HepG2 (cell line): ENCODE data around the gene NUBP2. TPM values are rescaled to one million over a fixed set of nuclear protein-coding genes. Genes with fewer than 3 reads are reported as not detected.

ENCODE experiments used
- AGO1 ChIP-seq: fragments of 200-400 bp; formaldehyde crosslinking; IDR thresholded peaks from 2 replicates; pipeline ENCODE4 v1.6.1; 2017; ENCODE audit warnings: mild to moderate bottlenecking, low read depth, low read length, moderate library complexity; ENCODE audit not compliant: poor library complexity, severe bottlenecking
- DMAP1 ChIP-seq: IDR thresholded peaks from 2 replicates; pipeline ENCODE4 v1.6.1; 2016
- DR1 ChIP-seq: sonication (generic); formaldehyde crosslinking; IDR thresholded peaks from 2 replicates; pipeline ENCODE4 v1.8.0; 2021; ENCODE audit warnings: mild to moderate bottlenecking, missing genetic modification reagents, inconsistent platforms
- FOXK1 ChIP-seq: sonication (generic); formaldehyde crosslinking; IDR thresholded peaks from 2 replicates; pipeline ENCODE4 v1.4.0; 2020; ENCODE audit warnings: low read depth, missing genetic modification reagents, borderline replicate concordance
- FOXM1 ChIP-seq: sonication (generic); formaldehyde crosslinking; IDR thresholded peaks from 2 replicates; pipeline ENCODE4 v1.5.0; 2020; ENCODE audit warnings: missing genetic modification reagents
- MAFG ChIP-seq: sonication (generic); formaldehyde crosslinking; IDR thresholded peaks from 2 replicates; pipeline ENCODE4 v1.5.1; 2020; ENCODE audit warnings: mild to moderate bottlenecking, missing genetic modification reagents
- PHF21A ChIP-seq: sonication (generic); formaldehyde crosslinking; IDR thresholded peaks from 2 replicates; pipeline ENCODE4 v1.5.0; 2020; ENCODE audit warnings: mild to moderate bottlenecking, missing genetic modification reagents
- SP4 ChIP-seq: sonication (generic); formaldehyde crosslinking; IDR thresholded peaks from 2 replicates; pipeline ENCODE4 v1.8.1; 2023; ENCODE audit warnings: mild to moderate bottlenecking, missing genetic modification reagents
- TBX2 ChIP-seq: sonication (generic); formaldehyde crosslinking; IDR thresholded peaks from 2 replicates; pipeline ENCODE4 v1.5.0; 2020; ENCODE audit warnings: missing genetic modification reagents, mild to moderate bottlenecking, borderline replicate concordance
- ZFX ChIP-seq: sonication (generic); formaldehyde crosslinking; IDR thresholded peaks from 2 replicates; pipeline ENCODE4 v1.4.0; 2020; ENCODE audit warnings: mild to moderate bottlenecking, low read depth, missing genetic modification reagents, moderate library complexity
- ZNF143 ChIP-seq: sonication (generic); formaldehyde crosslinking; IDR thresholded peaks from 2 replicates; pipeline ENCODE4 v1.4.0; 2020; ENCODE audit warnings: missing genetic modification reagents
- ZNF432 ChIP-seq: sonication (generic); formaldehyde crosslinking; IDR thresholded peaks from 2 replicates; pipeline ENCODE4 v1.5.0; 2020; ENCODE audit warnings: missing genetic modification reagents, mild to moderate bottlenecking, borderline replicate concordance
- ZNF547 ChIP-seq: sonication (generic); formaldehyde crosslinking; IDR thresholded peaks from 2 replicates; pipeline ENCODE4 v1.5.1; 2020; ENCODE audit warnings: mild to moderate bottlenecking, missing genetic modification reagents
- ZNF619 ChIP-seq: sonication (generic); formaldehyde crosslinking; IDR thresholded peaks from 2 replicates; pipeline ENCODE4 v1.4.0; 2020; ENCODE audit warnings: mild to moderate bottlenecking, missing genetic modification reagents
- ZNF749 ChIP-seq: sonication (generic); formaldehyde crosslinking; IDR thresholded peaks from 2 replicates; pipeline ENCODE4 v1.8.0; 2022; ENCODE audit warnings: mild to moderate bottlenecking, missing genetic modification reagents, moderate library complexity, borderline replicate concordance
- ZNF780A ChIP-seq: sonication (generic); formaldehyde crosslinking; IDR thresholded peaks from 2 replicates; pipeline ENCODE4 v1.8.0; 2022; ENCODE audit warnings: mild to moderate bottlenecking, missing genetic modification reagents, moderate library complexity
- polyA plus RNA-seq, 8 experiments: library from polyadenylated mRNA; depleted of rRNA in 3 of 8; stranded (reverse) in 7 of 8; unstranded in 1 of 8; fragments of >200 nt; fragmentation: Illumina TruSeq in 4 of 8; extraction: Trizol in 4 of 8; gene quantifications; 2 replicates each; pipeline versions ENCODE4 v1.2.1 to v1.2.3, GENCODE V29; 2011 to 2016; ENCODE audit warnings: low read depth in 4 of 8, missing spikeins in 1 of 8, mixed read lengths in 1 of 8; ENCODE audit not compliant: insufficient read depth in 1 of 8
- total RNA-seq, 5 experiments: library from RNA; depleted of rRNA; stranded (reverse); fragments of >200 nt; fragmentation: Illumina TruSeq; extraction: Trizol; gene quantifications; 2 replicates each; pipeline ENCODE4 v1.2.3, GENCODE V29; 2016; ENCODE audit warnings: low read depth in 1 of 5
- TF ChIP-seq, protein P1 (sequence below): sonication (generic); formaldehyde crosslinking; IDR thresholded peaks from 2 replicates; pipeline ENCODE4 v1.4.0; 2020; ENCODE audit warnings: missing genetic modification reagents
- TF ChIP-seq, protein P2 (sequence below): sonication (generic); formaldehyde crosslinking; IDR thresholded peaks from 2 replicates; pipeline ENCODE4 v1.4.0; 2020; ENCODE audit warnings: missing genetic modification reagents
- TF ChIP-seq, protein P3 (sequence below): IDR thresholded peaks from 2 replicates; pipeline ENCODE4 v1.6.1; 2012; ENCODE audit warnings: inconsistent platforms
- TF ChIP-seq, protein P4 (sequence below): sonication (generic); formaldehyde crosslinking; IDR thresholded peaks from 2 replicates; pipeline ENCODE4 v1.9.0; 2022; ENCODE audit warnings: missing genetic modification reagents, mild to moderate bottlenecking, borderline replicate concordance
- TF ChIP-seq, protein P5 (sequence below): sonication (generic); formaldehyde crosslinking; IDR thresholded peaks from 2 replicates; pipeline ENCODE4 v1.4.0; 2020; ENCODE audit warnings: missing genetic modification reagents, borderline replicate concordance

NUBP2 gene
- total and polyA plus RNA-seq, 2 of the 13 experiments (the other 11 are each of a cell fraction or from before 2014, with no cell fraction given) = 25.7 to 61.5 TPM

DNA sequence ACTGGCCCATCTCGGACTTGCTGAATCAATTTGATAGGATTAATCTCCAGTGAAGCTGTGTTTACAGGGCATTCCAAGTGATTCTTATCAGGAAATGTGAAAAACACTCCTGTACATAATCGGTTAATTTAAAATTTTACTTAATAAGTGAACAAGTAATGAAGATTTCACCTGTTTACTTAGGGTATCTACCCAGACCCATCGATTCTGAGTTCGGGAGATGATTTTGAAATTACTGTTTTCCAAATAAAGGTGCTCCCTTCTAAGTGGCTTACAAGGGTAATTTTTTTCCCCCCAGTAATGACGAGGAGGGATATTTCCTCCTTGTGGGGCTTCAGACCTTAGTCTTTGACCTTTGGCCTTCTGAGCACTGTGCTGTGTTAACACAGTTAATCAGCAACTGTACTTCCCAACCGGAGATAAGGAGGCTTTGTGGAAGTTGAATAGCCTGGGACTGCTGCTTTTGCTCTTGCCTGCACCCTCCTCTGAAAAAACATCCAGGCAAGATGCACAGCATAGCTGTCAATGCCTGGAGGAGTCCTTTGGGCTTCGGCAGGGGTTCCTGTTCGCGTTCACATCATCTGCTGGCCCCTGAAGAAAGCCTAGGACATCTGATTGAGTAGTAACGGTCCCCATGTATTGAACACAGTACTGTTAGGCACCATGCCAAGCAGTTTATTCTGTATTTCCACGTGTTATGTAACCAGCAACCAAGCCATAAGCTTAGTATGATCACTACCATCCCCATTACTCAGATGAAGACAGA lies 46.1 kb downstream of the NUBP2 start (continued):
- TF ChIP-seq DMAP1 (CRISPR knock-in tag) (0 out of 2 replicates have a peak, but pooled peaks have one; percentile 51), ZNF749 (CRISPR knock-in tag) (no peak), MAFG (no peak), FOXK1 (0 out of 2 replicates have a peak, but pooled peaks have one; percentile 11), ZNF432 (no peak), FOXM1 (CRISPR knock-in tag) (no peak), ZFX (CRISPR knock-in tag) (peak; percentile 52), DR1 (CRISPR knock-in tag) (no peak), ZNF547 (no peak), ZNF619 (CRISPR knock-in tag) (no peak), TBX2 (peak; percentile 86; the same call in 1 of the 2 replicates), PHF21A (CRISPR knock-in tag) (peak; percentile 91), ZNF143 (CRISPR knock-in tag) (no peak), SP4 (peak; percentile 41; the same call in 1 of the 2 replicates), ZNF780A (no peak), AGO1 (no peak)
- TF ChIP-seq, protein P1, sequence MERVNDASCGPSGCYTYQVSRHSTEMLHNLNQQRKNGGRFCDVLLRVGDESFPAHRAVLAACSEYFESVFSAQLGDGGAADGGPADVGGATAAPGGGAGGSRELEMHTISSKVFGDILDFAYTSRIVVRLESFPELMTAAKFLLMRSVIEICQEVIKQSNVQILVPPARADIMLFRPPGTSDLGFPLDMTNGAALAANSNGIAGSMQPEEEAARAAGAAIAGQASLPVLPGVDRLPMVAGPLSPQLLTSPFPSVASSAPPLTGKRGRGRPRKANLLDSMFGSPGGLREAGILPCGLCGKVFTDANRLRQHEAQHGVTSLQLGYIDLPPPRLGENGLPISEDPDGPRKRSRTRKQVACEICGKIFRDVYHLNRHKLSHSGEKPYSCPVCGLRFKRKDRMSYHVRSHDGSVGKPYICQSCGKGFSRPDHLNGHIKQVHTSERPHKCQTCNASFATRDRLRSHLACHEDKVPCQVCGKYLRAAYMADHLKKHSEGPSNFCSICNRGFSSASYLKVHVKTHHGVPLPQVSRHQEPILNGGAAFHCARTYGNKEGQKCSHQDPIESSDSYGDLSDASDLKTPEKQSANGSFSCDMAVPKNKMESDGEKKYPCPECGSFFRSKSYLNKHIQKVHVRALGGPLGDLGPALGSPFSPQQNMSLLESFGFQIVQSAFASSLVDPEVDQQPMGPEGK (CRISPR knock-in tag) = peak; percentile 93
- TF ChIP-seq, protein P2, sequence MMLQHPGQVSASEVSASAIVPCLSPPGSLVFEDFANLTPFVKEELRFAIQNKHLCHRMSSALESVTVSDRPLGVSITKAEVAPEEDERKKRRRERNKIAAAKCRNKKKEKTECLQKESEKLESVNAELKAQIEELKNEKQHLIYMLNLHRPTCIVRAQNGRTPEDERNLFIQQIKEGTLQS (CRISPR knock-in tag) = no peak
- TF ChIP-seq, protein P3, sequence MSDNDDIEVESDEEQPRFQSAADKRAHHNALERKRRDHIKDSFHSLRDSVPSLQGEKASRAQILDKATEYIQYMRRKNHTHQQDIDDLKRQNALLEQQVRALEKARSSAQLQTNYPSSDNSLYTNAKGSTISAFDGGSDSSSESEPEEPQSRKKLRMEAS = no peak
- TF ChIP-seq, protein P4, sequence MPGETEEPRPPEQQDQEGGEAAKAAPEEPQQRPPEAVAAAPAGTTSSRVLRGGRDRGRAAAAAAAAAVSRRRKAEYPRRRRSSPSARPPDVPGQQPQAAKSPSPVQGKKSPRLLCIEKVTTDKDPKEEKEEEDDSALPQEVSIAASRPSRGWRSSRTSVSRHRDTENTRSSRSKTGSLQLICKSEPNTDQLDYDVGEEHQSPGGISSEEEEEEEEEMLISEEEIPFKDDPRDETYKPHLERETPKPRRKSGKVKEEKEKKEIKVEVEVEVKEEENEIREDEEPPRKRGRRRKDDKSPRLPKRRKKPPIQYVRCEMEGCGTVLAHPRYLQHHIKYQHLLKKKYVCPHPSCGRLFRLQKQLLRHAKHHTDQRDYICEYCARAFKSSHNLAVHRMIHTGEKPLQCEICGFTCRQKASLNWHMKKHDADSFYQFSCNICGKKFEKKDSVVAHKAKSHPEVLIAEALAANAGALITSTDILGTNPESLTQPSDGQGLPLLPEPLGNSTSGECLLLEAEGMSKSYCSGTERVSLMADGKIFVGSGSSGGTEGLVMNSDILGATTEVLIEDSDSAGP (CRISPR knock-in tag) = no peak
- TF ChIP-seq, protein P5, sequence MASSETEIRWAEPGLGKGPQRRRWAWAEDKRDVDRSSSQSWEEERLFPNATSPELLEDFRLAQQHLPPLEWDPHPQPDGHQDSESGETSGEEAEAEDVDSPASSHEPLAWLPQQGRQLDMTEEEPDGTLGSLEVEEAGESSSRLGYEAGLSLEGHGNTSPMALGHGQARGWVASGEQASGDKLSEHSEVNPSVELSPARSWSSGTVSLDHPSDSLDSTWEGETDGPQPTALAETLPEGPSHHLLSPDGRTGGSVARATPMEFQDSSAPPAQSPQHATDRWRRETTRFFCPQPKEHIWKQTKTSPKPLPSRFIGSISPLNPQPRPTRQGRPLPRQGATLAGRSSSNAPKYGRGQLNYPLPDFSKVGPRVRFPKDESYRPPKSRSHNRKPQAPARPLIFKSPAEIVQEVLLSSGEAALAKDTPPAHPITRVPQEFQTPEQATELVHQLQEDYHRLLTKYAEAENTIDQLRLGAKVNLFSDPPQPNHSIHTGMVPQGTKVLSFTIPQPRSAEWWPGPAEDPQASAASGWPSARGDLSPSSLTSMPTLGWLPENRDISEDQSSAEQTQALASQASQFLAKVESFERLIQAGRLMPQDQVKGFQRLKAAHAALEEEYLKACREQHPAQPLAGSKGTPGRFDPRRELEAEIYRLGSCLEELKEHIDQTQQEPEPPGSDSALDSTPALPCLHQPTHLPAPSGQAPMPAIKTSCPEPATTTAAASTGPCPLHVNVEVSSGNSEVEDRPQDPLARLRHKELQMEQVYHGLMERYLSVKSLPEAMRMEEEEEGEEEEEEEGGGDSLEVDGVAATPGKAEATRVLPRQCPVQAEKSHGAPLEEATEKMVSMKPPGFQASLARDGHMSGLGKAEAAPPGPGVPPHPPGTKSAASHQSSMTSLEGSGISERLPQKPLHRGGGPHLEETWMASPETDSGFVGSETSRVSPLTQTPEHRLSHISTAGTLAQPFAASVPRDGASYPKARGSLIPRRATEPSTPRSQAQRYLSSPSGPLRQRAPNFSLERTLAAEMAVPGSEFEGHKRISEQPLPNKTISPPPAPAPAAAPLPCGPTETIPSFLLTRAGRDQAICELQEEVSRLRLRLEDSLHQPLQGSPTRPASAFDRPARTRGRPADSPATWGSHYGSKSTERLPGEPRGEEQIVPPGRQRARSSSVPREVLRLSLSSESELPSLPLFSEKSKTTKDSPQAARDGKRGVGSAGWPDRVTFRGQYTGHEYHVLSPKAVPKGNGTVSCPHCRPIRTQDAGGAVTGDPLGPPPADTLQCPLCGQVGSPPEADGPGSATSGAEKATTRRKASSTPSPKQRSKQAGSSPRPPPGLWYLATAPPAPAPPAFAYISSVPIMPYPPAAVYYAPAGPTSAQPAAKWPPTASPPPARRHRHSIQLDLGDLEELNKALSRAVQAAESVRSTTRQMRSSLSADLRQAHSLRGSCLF = no peak
